Measurements from ENCODE around the gene PSAPL1. TPM values are rescaled to one million over a fixed set of nuclear protein-coding genes. Genes with fewer than 3 reads are reported as not detected.

PSAPL1 gene
- total and polyA plus RNA-seq, 2 of the 8 experiments (the other 6 are each of a cell fraction or from before 2014, with no cell fraction given): 0.03 TPM; not detected in 1

DNA sequence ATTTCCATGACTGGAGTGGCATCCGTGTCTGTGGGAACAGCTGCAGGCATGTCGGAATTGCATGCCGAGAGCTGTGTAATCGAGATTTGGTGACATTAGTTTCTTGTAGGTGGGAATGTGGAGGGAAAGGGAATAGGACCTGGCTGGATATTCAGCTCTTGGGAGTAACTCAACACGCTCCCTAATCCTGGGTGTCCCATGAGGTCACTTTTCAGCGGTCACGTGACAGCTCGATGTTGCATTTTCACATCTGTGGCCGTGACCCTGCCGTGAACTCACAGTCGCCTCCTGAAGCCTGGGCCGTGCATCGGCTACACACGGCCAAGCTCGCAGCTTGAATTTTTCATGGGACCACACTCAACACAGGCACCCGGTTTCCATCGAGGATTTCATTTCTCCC, 25.8 kb upstream of the PSAPL1 start (continued):
- TF ChIP-seq, protein P1, sequence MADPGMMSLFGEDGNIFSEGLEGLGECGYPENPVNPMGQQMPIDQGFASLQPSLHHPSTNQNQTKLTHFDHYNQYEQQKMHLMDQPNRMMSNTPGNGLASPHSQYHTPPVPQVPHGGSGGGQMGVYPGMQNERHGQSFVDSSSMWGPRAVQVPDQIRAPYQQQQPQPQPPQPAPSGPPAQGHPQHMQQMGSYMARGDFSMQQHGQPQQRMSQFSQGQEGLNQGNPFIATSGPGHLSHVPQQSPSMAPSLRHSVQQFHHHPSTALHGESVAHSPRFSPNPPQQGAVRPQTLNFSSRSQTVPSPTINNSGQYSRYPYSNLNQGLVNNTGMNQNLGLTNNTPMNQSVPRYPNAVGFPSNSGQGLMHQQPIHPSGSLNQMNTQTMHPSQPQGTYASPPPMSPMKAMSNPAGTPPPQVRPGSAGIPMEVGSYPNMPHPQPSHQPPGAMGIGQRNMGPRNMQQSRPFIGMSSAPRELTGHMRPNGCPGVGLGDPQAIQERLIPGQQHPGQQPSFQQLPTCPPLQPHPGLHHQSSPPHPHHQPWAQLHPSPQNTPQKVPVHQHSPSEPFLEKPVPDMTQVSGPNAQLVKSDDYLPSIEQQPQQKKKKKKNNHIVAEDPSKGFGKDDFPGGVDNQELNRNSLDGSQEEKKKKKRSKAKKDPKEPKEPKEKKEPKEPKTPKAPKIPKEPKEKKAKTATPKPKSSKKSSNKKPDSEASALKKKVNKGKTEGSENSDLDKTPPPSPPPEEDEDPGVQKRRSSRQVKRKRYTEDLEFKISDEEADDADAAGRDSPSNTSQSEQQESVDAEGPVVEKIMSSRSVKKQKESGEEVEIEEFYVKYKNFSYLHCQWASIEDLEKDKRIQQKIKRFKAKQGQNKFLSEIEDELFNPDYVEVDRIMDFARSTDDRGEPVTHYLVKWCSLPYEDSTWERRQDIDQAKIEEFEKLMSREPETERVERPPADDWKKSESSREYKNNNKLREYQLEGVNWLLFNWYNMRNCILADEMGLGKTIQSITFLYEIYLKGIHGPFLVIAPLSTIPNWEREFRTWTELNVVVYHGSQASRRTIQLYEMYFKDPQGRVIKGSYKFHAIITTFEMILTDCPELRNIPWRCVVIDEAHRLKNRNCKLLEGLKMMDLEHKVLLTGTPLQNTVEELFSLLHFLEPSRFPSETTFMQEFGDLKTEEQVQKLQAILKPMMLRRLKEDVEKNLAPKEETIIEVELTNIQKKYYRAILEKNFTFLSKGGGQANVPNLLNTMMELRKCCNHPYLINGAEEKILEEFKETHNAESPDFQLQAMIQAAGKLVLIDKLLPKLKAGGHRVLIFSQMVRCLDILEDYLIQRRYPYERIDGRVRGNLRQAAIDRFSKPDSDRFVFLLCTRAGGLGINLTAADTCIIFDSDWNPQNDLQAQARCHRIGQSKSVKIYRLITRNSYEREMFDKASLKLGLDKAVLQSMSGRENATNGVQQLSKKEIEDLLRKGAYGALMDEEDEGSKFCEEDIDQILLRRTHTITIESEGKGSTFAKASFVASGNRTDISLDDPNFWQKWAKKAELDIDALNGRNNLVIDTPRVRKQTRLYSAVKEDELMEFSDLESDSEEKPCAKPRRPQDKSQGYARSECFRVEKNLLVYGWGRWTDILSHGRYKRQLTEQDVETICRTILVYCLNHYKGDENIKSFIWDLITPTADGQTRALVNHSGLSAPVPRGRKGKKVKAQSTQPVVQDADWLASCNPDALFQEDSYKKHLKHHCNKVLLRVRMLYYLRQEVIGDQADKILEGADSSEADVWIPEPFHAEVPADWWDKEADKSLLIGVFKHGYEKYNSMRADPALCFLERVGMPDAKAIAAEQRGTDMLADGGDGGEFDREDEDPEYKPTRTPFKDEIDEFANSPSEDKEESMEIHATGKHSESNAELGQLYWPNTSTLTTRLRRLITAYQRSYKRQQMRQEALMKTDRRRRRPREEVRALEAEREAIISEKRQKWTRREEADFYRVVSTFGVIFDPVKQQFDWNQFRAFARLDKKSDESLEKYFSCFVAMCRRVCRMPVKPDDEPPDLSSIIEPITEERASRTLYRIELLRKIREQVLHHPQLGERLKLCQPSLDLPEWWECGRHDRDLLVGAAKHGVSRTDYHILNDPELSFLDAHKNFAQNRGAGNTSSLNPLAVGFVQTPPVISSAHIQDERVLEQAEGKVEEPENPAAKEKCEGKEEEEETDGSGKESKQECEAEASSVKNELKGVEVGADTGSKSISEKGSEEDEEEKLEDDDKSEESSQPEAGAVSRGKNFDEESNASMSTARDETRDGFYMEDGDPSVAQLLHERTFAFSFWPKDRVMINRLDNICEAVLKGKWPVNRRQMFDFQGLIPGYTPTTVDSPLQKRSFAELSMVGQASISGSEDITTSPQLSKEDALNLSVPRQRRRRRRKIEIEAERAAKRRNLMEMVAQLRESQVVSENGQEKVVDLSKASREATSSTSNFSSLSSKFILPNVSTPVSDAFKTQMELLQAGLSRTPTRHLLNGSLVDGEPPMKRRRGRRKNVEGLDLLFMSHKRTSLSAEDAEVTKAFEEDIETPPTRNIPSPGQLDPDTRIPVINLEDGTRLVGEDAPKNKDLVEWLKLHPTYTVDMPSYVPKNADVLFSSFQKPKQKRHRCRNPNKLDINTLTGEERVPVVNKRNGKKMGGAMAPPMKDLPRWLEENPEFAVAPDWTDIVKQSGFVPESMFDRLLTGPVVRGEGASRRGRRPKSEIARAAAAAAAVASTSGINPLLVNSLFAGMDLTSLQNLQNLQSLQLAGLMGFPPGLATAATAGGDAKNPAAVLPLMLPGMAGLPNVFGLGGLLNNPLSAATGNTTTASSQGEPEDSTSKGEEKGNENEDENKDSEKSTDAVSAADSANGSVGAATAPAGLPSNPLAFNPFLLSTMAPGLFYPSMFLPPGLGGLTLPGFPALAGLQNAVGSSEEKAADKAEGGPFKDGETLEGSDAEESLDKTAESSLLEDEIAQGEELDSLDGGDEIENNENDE (IDR thresholded peaks at IDR 0.05; ENCODE audit: insufficient replicate concordance, low read length): no peak
- TF ChIP-seq, protein P2, sequence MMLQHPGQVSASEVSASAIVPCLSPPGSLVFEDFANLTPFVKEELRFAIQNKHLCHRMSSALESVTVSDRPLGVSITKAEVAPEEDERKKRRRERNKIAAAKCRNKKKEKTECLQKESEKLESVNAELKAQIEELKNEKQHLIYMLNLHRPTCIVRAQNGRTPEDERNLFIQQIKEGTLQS (IDR thresholded peaks at IDR 0.05; ENCODE audit: insufficient read depth, low read depth, low read length): no peak
- TF ChIP-seq CREB1 (IDR thresholded peaks at IDR 0.05) (no peak), CEBPB (IDR thresholded peaks at IDR 0.05; ENCODE audit: low read depth, low read length) (no peak), TAF1 (IDR thresholded peaks at IDR 0.05; ENCODE audit: low read depth, low read length) (no peak), YY1 (IDR thresholded peaks at IDR 0.05; ENCODE audit: low read depth, low read length) (no peak), GTF2F1 (IDR thresholded peaks at IDR 0.05; ENCODE audit: borderline replicate concordance, low read depth, low read length) (no peak), SIRT6 (IDR thresholded peaks at IDR 0.05; ENCODE audit: low read length) (no peak)
- TF ChIP-seq, protein P3, sequence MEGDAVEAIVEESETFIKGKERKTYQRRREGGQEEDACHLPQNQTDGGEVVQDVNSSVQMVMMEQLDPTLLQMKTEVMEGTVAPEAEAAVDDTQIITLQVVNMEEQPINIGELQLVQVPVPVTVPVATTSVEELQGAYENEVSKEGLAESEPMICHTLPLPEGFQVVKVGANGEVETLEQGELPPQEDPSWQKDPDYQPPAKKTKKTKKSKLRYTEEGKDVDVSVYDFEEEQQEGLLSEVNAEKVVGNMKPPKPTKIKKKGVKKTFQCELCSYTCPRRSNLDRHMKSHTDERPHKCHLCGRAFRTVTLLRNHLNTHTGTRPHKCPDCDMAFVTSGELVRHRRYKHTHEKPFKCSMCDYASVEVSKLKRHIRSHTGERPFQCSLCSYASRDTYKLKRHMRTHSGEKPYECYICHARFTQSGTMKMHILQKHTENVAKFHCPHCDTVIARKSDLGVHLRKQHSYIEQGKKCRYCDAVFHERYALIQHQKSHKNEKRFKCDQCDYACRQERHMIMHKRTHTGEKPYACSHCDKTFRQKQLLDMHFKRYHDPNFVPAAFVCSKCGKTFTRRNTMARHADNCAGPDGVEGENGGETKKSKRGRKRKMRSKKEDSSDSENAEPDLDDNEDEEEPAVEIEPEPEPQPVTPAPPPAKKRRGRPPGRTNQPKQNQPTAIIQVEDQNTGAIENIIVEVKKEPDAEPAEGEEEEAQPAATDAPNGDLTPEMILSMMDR (IDR thresholded peaks at IDR 0.05; ENCODE audit: control extremely low read depth in 1 of 3, insufficient read depth in 1 of 3, low read depth in 1 of 3, low read length in 3 of 3): no peak

Data from H1 (cell line).